K562 (cell line): ENCODE data around the gene USP16. TPM values are rescaled to one million over a fixed set of nuclear protein-coding genes. Genes with fewer than 3 reads are reported as not detected.

Experiments used
- CBFA2T3 ChIP-seq: fragments of 450-650 bp; IDR thresholded peaks from 2 replicates; pipeline ENCODE4 v1.6.1; 2017
- GTF2F1 ChIP-seq: IDR thresholded peaks from 2 replicates; pipeline ENCODE4 v1.6.1; 2011; ENCODE audit warnings: low read depth, low read length, improper control_type of control experiment
- ILK ChIP-seq: fragments of 450-650 bp; IDR thresholded peaks from 2 replicates; pipeline ENCODE4 v1.6.1; 2016; ENCODE audit warnings: missing genetic modification characterization, low read depth, mild to moderate bottlenecking, missing compliant biosample characterization, moderate library complexity, borderline replicate concordance
- JUN ChIP-seq, 2 experiments: sonication (generic) in 1 of 2; formaldehyde crosslinking in 1 of 2; IDR thresholded peaks; 2 replicates each; pipeline versions ENCODE4 v1.6.1 to v1.8.0; 2012 to 2022; ENCODE audit warnings: borderline replicate concordance in 2 of 2, mild to moderate bottlenecking in 2 of 2, improper control_type of control experiment in 1 of 2, low read depth in 1 of 2, low read length in 1 of 2, missing genetic modification reagents in 1 of 2
- MEIS2 ChIP-seq: fragments of 450-650 bp; IDR thresholded peaks from 2 replicates; pipeline ENCODE4 v1.6.1; 2014; ENCODE audit warnings: mild to moderate bottlenecking; ENCODE audit not compliant: partially characterized antibody
- MGA ChIP-seq: fragments of 450-650 bp; IDR thresholded peaks from 2 replicates; pipeline ENCODE4 v1.6.1; 2016; ENCODE audit warnings: mild to moderate bottlenecking, moderate library complexity
- NR0B1 ChIP-seq: fragments of 450-650 bp; IDR thresholded peaks from one replicate; pipeline ENCODE4 v1.6.1; 2018; ENCODE audit warnings: mild to moderate bottlenecking, moderate library complexity; ENCODE audit not compliant: partially characterized antibody
- PHB2 ChIP-seq: fragments of 450-650 bp; IDR thresholded peaks from 2 replicates; pipeline ENCODE4 v1.6.1; 2017; ENCODE audit warnings: low read depth
- YY1 ChIP-seq, 3 experiments: IDR thresholded peaks; 2 replicates each; pipeline ENCODE4 v1.6.1; 2011; ENCODE audit warnings: low read length in 2 of 3, mild to moderate bottlenecking in 2 of 3, moderate library complexity in 2 of 3, borderline replicate concordance in 1 of 3, control low read depth in 1 of 3, low read depth in 1 of 3; ENCODE audit not compliant: insufficient read depth in 3 of 3, insufficient replicate concordance in 2 of 3, control insufficient read depth in 1 of 3, insufficient read length in 1 of 3; ENCODE audit errors: extremely low read depth in 1 of 3
- ZBTB17 ChIP-seq: fragments of 450-650 bp; formaldehyde crosslinking; IDR thresholded peaks from 2 replicates; pipeline ENCODE4 v1.4.0; 2020; ENCODE audit warnings: mild to moderate bottlenecking
- ZFX ChIP-seq: sonication (generic); formaldehyde crosslinking; IDR thresholded peaks from 2 replicates; pipeline ENCODE4 v1.8.0; 2022; ENCODE audit warnings: mild to moderate bottlenecking, missing genetic modification reagents, moderate library complexity
- ZNF217 ChIP-seq: sonication (generic); formaldehyde crosslinking; IDR thresholded peaks from 2 replicates; pipeline ENCODE4 v1.8.0; 2022; ENCODE audit warnings: mild to moderate bottlenecking, missing genetic modification reagents
- polyA plus RNA-seq, 8 experiments: library from polyadenylated mRNA; depleted of rRNA in 4 of 8; stranded (reverse) in 5 of 8; unstranded in 3 of 8; fragments of >200 nt; fragmentation: Nextera tagmentation in 2 of 8; fragmentation: Illumina TruSeq in 1 of 8; extraction: Ambion mirVana in 2 of 8; extraction: Trizol in 1 of 8; gene quantifications; 2 replicates each; pipeline versions ENCODE4 v1.2.1 to v1.2.3, GENCODE V29; 2011 to 2014; ENCODE audit warnings: inconsistent platforms in 1 of 8, missing spikeins in 1 of 8
- total RNA-seq, 7 experiments: library from RNA; depleted of rRNA in 6 of 7; stranded (reverse); fragments of >200 nt in 6 of 7; fragmentation: Illumina TruSeq in 2 of 7; extraction: Trizol in 2 of 7; gene quantifications; 2 replicates each; pipeline versions ENCODE4 v1.2.1 to v1.2.3, GENCODE V29; 2011 to 2021; ENCODE audit warnings: low replicate concordance in 1 of 7

The USP16 gene
- total and polyA plus RNA-seq, 9 of the 15 experiments (the other 6 are each of a cell fraction or from before 2014, with no cell fraction given), result 38.4 to 90.9 (median 62.8) TPM

- TF ChIP-seq MGA (no peak), JUN (IDR thresholded peaks at IDR 0.05; ENCODE audit: borderline replicate concordance, low read depth, low read length) (peak; percentile 95), JUN (CRISPR knock-in tag; IDR thresholded peaks at IDR 0.05; ENCODE audit: borderline replicate concordance) (no peak; the same call in 1 of the 2 replicates), MEIS2 (peak; percentile 71), ZBTB17 (CRISPR knock-in tag) (peak; percentile 62; the same call in 1 of the 2 replicates), PHB2 (no peak), GTF2F1 (peak; percentile 88), ZFX (CRISPR knock-in tag) (peak; percentile 57; the same call in 1 of the 2 replicates), YY1 (IDR thresholded peaks at IDR 0.05; ENCODE audit: borderline replicate concordance in 1 of 3, control insufficient read depth in 1 of 3, extremely low read depth in 1 of 3, insufficient read depth in 3 of 3, insufficient read length in 1 of 3, insufficient replicate concordance in 2 of 3, low read depth in 1 of 3, low read length in 2 of 3) (peak in 2 of 3 experiments; percentile 25 to 64), NR0B1 (no peak), ZNF217 (CRISPR knock-in tag) (no peak), CBFA2T3 (0 out of 2 replicates have a peak, but pooled peaks have one; percentile 14), ILK (tag) (no peak)
Measured at GRCh38 chr21:28992526-28993292, 31.8 kb upstream of the USP16 start, which contains the start of gene LTN1 (continued).
